K562 (cell line): ENCODE data around the gene CCNC. TPM values are rescaled to one million over a fixed set of nuclear protein-coding genes. Genes with fewer than 3 reads are reported as not detected.
A peak's percentile ranks its signal among the peaks of the same experiment; 100 is the strongest.
"Not testable (repeated sequence)": the region's sequence is repeated elsewhere in the genome, so short reads cannot be mapped to it uniquely, and the experiment has no call there.

Experiments used
- ATAC-seq: fragments of 200-7000 bp; cut with Tn5 transposase; 3 replicates; pipeline ENCODE4 v1.9.1; 2020; ENCODE audit warnings: moderate library complexity
- BruUV-seq: library from RNA; stranded (reverse); fragments of 400-500 nt; replicated peaks from 2 replicates; lab custom pipeline; 2021; lab: Mats Ljungman, UMichigan
- CTCF ChIA-PET: fragments of 300-600 bp; formaldehyde crosslinking; extraction: SDS; loops from one replicate; lab custom pipeline; 2021; ENCODE audit warnings: low intra/inter-chr PET ratio; lab: Yijun Ruan, JAX
- POLR2A ChIA-PET: fragments of 300-600, 350-650 bp; sonication (Branson Sonifier 250); formaldehyde crosslinking; extraction: SDS; loops from one replicate; lab custom pipeline; 2021; ENCODE audit warnings: antibody characterized with exemption, inconsistent platforms; lab: Yijun Ruan, JAX
- DNase-seq, 4 experiments: peaks; one replicate each; pipeline versions ENCODE4 v3.0.0 to v3.0.0-alpha.2; 2011 to 2018; ENCODE audit warnings: low spot score in 3 of 4, mixed read lengths in 3 of 4; ENCODE audit errors: extremely low read depth in 1 of 4
- FAIRE-seq: peaks from 2 replicates; lab custom pipeline; 2011; peaks lifted over from hg19 to GRCh38; lab: Jason Lieb, UNC
- H2AFZ ChIP-seq: 2 replicates; pipeline ENCODE4 v1.6.0; 2011; ENCODE audit warnings: low read depth, low read length, control low read depth, inconsistent platforms
- H3K27ac ChIP-seq: fragments of 200-600 bp; 3 replicates; pipeline ENCODE4 v1.8.0; 2011; ENCODE audit warnings: low read depth, mild to moderate bottlenecking, control low read depth, inconsistent platforms, low read length, moderate library complexity, mixed read lengths; ENCODE audit errors: extremely low read depth
- H3K27me3 ChIP-seq, 2 experiments: fragments of 300-600 bp in 1 of 2; 2 replicates in 1 of 2; 3 replicates in 1 of 2; pipeline versions ENCODE4 v1.6.0 to v1.8.0; 2011; ENCODE audit warnings: inconsistent platforms in 2 of 2, low read length in 2 of 2, mild to moderate bottlenecking in 1 of 2, mixed read lengths in 1 of 2, moderate library complexity in 1 of 2; ENCODE audit not compliant: control insufficient read depth in 2 of 2, insufficient read depth in 2 of 2
- H3K36me3 ChIP-seq: fragments of 300-600 bp; 3 replicates; pipeline ENCODE4 v1.8.0; 2011; ENCODE audit warnings: mild to moderate bottlenecking, low read length, inconsistent platforms; ENCODE audit not compliant: control insufficient read depth, insufficient read depth
- H3K4me1 ChIP-seq, 2 experiments: fragments of 200-600 bp in 1 of 2; replicated peaks in 1 of 2; 2 replicates in 1 of 2; 3 replicates in 1 of 2; pipeline versions ENCODE4 v1.5.1 to v1.8.0; 2011; ENCODE audit warnings: inconsistent platforms in 2 of 2, low read length in 2 of 2, mild to moderate bottlenecking in 1 of 2, mixed read lengths in 1 of 2, moderate library complexity in 1 of 2; ENCODE audit not compliant: control insufficient read depth in 2 of 2, insufficient read depth in 2 of 2
- H3K4me2 ChIP-seq: 2 replicates; pipeline ENCODE4 v1.6.1; 2011; ENCODE audit warnings: low read length, control low read depth, inconsistent platforms, mixed read lengths; ENCODE audit not compliant: insufficient read depth
- H3K4me3 ChIP-seq: fragments of 200-600 bp; sonication (generic), shearing (Covaris generic); 2 replicates; pipeline ENCODE4 v1.5.1; 2016; ENCODE audit warnings: control low read depth, inconsistent platforms
- H3K79me2 ChIP-seq: fragments of 200-600 bp; 3 replicates; pipeline ENCODE4 v1.8.0; 2011; ENCODE audit warnings: low read length, inconsistent platforms; ENCODE audit not compliant: control insufficient read depth, insufficient read depth
- H3K9ac ChIP-seq, 2 experiments: 2 replicates each; pipeline versions ENCODE4 v1.6.0 to v1.6.1; 2011; ENCODE audit warnings: low read depth in 2 of 2, low read length in 2 of 2, control low read depth in 1 of 2, inconsistent platforms in 1 of 2, mild to moderate bottlenecking in 1 of 2, mixed read lengths in 1 of 2; ENCODE audit not compliant: insufficient read depth in 1 of 2
- H3K9me1 ChIP-seq: one replicate; pipeline ENCODE4 v1.6.0; 2011; ENCODE audit warnings: inconsistent platforms, mild to moderate bottlenecking, low read length, moderate library complexity; ENCODE audit not compliant: control insufficient read depth, insufficient read depth
- H3K9me3 ChIP-seq: replicated peaks from 2 replicates; pipeline ENCODE4 v1.5.1; 2011; ENCODE audit warnings: low read depth, low read length, inconsistent platforms; ENCODE audit not compliant: control insufficient read depth, insufficient read depth
- H4K20me1 ChIP-seq: replicated peaks from 2 replicates; pipeline ENCODE4 v1.6.1; 2011; ENCODE audit warnings: low read length, inconsistent platforms, mixed read lengths; ENCODE audit not compliant: control insufficient read depth, insufficient read depth
- BMI1 ChIP-seq: fragments of 150-350 bp; IDR thresholded peaks from 2 replicates; pipeline ENCODE4 v1.6.1; 2014; ENCODE audit warnings: low read length
- CBX8 ChIP-seq: fragments of 200-600 bp; sonication (generic); IDR thresholded peaks from 2 replicates; pipeline ENCODE4 v1.6.1; 2012; ENCODE audit warnings: borderline replicate concordance, mixed run types, low read depth, mild to moderate bottlenecking, moderate library complexity, mixed read lengths, low read length, control low read depth, inconsistent platforms; ENCODE audit not compliant: poor library complexity, severe bottlenecking; ENCODE audit errors: extremely low read depth
- MNT ChIP-seq, 2 experiments: fragments of 450-650 bp; conservative IDR thresholded peaks; 2 replicates each; pipeline ENCODE4 v1.6.1; 2017; ENCODE audit warnings: mild to moderate bottlenecking in 2 of 2, moderate library complexity in 2 of 2
- PATZ1 ChIP-seq: fragments of 250-450 bp; sonication (Bioruptor Pico); IDR thresholded peaks from 2 replicates; pipeline ENCODE4 v1.5.0; 2020; ENCODE audit warnings: mild to moderate bottlenecking, borderline replicate concordance
- YY1 ChIP-seq, 3 experiments: IDR thresholded peaks; 2 replicates each; pipeline ENCODE4 v1.6.1; 2011; ENCODE audit warnings: low read length in 2 of 3, mild to moderate bottlenecking in 2 of 3, moderate library complexity in 2 of 3, borderline replicate concordance in 1 of 3, control low read depth in 1 of 3, low read depth in 1 of 3; ENCODE audit not compliant: insufficient read depth in 3 of 3, insufficient replicate concordance in 2 of 3, control insufficient read depth in 1 of 3, insufficient read length in 1 of 3; ENCODE audit errors: extremely low read depth in 1 of 3
- WGBS: fragments of 100-300 bp; shearing (Covaris generic); methylation state at CpG from one replicate; pipeline ENCODE4 v1.1.6; 2016; ENCODE audit warnings: low coverage, mixed read lengths; ENCODE audit not compliant: insufficient coverage; ENCODE audit errors: missing lambda C conversion rate; 5-methylcytosine and 5-hydroxymethylcytosine counted together
- in situ Hi-C: fragments of 300-500 bp; cut with MboI; formaldehyde crosslinking; loops from 4 replicates; pipeline ENCODE4 v1.15.0; 2018; ENCODE audit warnings: inconsistent platforms, mixed read lengths
- intact Hi-C: fragments of 100-400 bp; cut with micrococcal nuclease; formaldehyde crosslinking; loops from 2 replicates; pipeline ENCODE4 v1.14.2; 2022
- polyA plus RNA-seq, 8 experiments: library from polyadenylated mRNA; depleted of rRNA in 4 of 8; stranded (reverse) in 5 of 8; unstranded in 3 of 8; fragments of >200 nt; fragmentation: Nextera tagmentation in 2 of 8; fragmentation: Illumina TruSeq in 1 of 8; extraction: Ambion mirVana in 2 of 8; extraction: Trizol in 1 of 8; gene quantifications; 2 replicates each; pipeline versions ENCODE4 v1.2.1 to v1.2.3, GENCODE V29; 2011 to 2014; ENCODE audit warnings: inconsistent platforms in 1 of 8, missing spikeins in 1 of 8
- total RNA-seq, 7 experiments: library from RNA; depleted of rRNA in 6 of 7; stranded (reverse); fragments of >200 nt in 6 of 7; fragmentation: Illumina TruSeq in 2 of 7; extraction: Trizol in 2 of 7; gene quantifications; 2 replicates each; pipeline versions ENCODE4 v1.2.1 to v1.2.3, GENCODE V29; 2011 to 2021; ENCODE audit warnings: low replicate concordance in 1 of 7

Gene CCNC
- total and polyA plus RNA-seq, 9 of the 15 experiments (the other 6 are each of a cell fraction or from before 2014, with no cell fraction given): 68.7 to 177 (median 99.6) TPM

- DNase-seq: no peak
- in situ Hi-C loops: no loop called here
- 34% methylated on average over 44 of the region's 54 CpGs for WGBS
- Histone ChIP-seq H3K79me2 (no peaks in the 10 kb centered on the region), H3K9ac (no peak overlapping the region), H3K4me2 (peak overlapping the region; percentile 70), H3K9me3 (no peaks in the 10 kb centered on the region), H3K27ac (no peak overlapping the region), H3K9me1 (no peaks in the 10 kb centered on the region), H3K27me3 (peaks cover 40 to 54% of the 10 kb centered on the region in 2 experiments), H3K36me3 (no peaks in the 10 kb centered on the region)
- CTCF ChIA-PET: no interaction called here
- intact Hi-C loops: no loop called here
- no peak for FAIRE-seq
- no TSS peak for BruUV-seq
- TF ChIP-seq BMI1: 0 out of 2 replicates have a peak, but pooled peaks have one; percentile 28
- no peak for TF ChIP-seq MNT (conservative IDR thresholded peaks at IDR 0.05)
- peak; percentile 90 for TF ChIP-seq CBX8
- TF ChIP-seq PATZ1 (CRISPR knock-in tag): no peak
- peak in 1 of 3 experiments; percentile 48 for TF ChIP-seq YY1 (IDR thresholded peaks at IDR 0.05; ENCODE audit: borderline replicate concordance in 1 of 3, control insufficient read depth in 1 of 3, extremely low read depth in 1 of 3, insufficient read depth in 3 of 3, insufficient read length in 1 of 3, insufficient replicate concordance in 2 of 3, low read depth in 1 of 3, low read length in 2 of 3)
- TF ChIP-seq, all 486 proteins: peak for 3
- POLR2A ChIA-PET: interaction anchor here (1.0 to 1.1 kb wide), 2 partner anchors 8 to 34 kb away, joined by 3 to 7 read pairs; partner anchors contain the start of gene CCNC
- Histone ChIP-seq H2AFZ (peak overlapping the region; percentile 89), H4K20me1 (no peaks in the 10 kb centered on the region), H3K4me1 (peaks cover 0 to 20% of the 10 kb centered on the region in 2 experiments; a peak in 2 of 5 replicates), H3K4me3 (no peak overlapping the region)
- peak; percentile 47 for ATAC-seq
Measured at GRCh38 chr6:99602520-99603420, 34.3 kb upstream of the CCNC start.

GRCh38 chr6:99594696-99595095, 26.2 kb upstream of the CCNC start:
- H2AFZ ChIP-seq, ATAC-seq, H3K36me3 ChIP-seq, H3K9me1 ChIP-seq, H3K9ac ChIP-seq, H3K79me2 ChIP-seq, BruUV-seq, CTCF ChIA-PET, H4K20me1 ChIP-seq, H3K4me3 ChIP-seq, FAIRE-seq, intact Hi-C loops, H3K27ac ChIP-seq, H3K4me1 ChIP-seq, DNase-seq, POLR2A ChIA-PET, H3K9me3 ChIP-seq, in situ Hi-C loops, H3K4me2 ChIP-seq: not testable (repeated sequence)
- H3K27me3 ChIP-seq: peaks cover 35 to 38% of the 10 kb centered on the region in 2 experiments
- WGBS: 1% methylated on average over 8 of the region's 8 CpGs
